Heart left ventricle (tissue), 13 donors: ENCODE data around the gene ARHGAP45.
A peak's percentile ranks its signal among the peaks of the same experiment; 100 is the strongest.

ENCODE experiments used
- POLR2A ChIP-seq, 2 donors: fragments of 450-650 bp; IDR thresholded peaks; one replicate each; pipeline ENCODE4 v1.6.1; 2017; ENCODE audit warnings: antibody characterized with exemption in 2 of 2, mild to moderate bottlenecking in 2 of 2, moderate library complexity in 2 of 2
- TF ChIP-seq, protein P1 (sequence below), 12 donors: fragments of 200-600 bp; sonication (generic) in 4 of 12; IDR thresholded peaks; one replicate each; pipeline versions ENCODE4 v1.5.0 to v1.8.0; 2018 to 2022; ENCODE audit warnings: antibody characterized with exemption in 12 of 12, mild to moderate bottlenecking in 5 of 12
- donor health status: ischemic (EF 13 %, LVEDD 7.1; RV severe dilation, severe dysfunction).
- donor health status: DM: no; HTN: yes; CAD: no.
- donor health status: DM: no; HTN: no; CAD: no.
- donor health status: ischemic (EF 25% LVEDD 6.9; RV normal size, moderate dysfunction).
- donor health status: ischemic (EF 25% LVEDD 5.7; RV mildly dilated, moderate dysfunction).
- donor health status: ischemic (EF 35%, LVEDD 5.7; RV mildly dilated, moderate dysfunction).
- donor health status: nonischemic (EF 11% LVEDD 7.7; RV severe dilation, severe dysfunction).
- donor health status: DM: yes; HTN: yes; CAD: no.
- donor health status: PGD.
- donor health status: ischemic (EF 29% LVEDD 5.4; RV normal size, mild dysfunction).
- donor health status: nonischemic (EF 23%, LVEDD 6.1; RV moderate dilation, normal function).

DNA sequence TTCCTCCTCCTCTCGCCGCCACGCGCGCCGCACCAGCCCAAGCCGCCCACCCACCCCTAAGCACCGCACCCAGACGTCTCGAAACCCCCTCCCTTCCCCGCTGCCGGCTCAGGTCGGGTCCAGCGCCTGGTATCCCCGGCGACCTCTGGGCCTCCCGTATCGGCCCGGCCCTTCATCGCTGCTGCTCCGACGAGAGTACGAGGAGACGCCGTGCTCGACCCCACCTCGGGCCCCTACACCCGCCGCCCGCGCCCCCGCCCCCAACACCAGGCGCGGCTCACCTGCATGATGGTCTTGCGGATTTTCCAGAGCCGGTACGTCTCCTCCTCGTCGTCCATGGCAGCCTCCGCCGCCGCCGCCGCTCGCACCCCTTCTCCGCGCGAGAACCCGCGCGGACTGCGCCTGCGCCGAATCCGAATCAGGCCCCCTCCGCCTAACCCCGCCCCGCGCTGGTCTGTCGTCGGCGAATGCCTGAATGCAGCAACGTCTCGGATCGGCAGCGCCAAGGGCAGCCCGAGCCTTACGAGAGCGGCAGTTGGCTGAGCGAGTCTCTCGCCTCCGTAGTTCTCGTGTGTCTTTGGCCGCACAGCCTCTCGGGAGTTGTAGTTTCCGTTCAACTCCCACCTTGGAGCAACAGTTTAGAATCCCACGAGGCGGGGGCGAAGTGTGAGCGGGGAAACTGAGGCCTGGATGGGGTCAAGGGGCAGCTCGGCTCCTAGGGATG, 28.2 kb downstream of the ARHGAP45 start, which contains the start of gene POLR2E:
- TF ChIP-seq, protein P1, sequence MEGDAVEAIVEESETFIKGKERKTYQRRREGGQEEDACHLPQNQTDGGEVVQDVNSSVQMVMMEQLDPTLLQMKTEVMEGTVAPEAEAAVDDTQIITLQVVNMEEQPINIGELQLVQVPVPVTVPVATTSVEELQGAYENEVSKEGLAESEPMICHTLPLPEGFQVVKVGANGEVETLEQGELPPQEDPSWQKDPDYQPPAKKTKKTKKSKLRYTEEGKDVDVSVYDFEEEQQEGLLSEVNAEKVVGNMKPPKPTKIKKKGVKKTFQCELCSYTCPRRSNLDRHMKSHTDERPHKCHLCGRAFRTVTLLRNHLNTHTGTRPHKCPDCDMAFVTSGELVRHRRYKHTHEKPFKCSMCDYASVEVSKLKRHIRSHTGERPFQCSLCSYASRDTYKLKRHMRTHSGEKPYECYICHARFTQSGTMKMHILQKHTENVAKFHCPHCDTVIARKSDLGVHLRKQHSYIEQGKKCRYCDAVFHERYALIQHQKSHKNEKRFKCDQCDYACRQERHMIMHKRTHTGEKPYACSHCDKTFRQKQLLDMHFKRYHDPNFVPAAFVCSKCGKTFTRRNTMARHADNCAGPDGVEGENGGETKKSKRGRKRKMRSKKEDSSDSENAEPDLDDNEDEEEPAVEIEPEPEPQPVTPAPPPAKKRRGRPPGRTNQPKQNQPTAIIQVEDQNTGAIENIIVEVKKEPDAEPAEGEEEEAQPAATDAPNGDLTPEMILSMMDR (IDR thresholded peaks at IDR 0.05): no peak
- peak; percentile 35 to 88 for TF ChIP-seq POLR2A (IDR thresholded peaks at IDR 0.05)
